HG03280 (cell line): ENCODE results near the gene PPFIA2.

ENCODE experiments used
- ATAC-seq: cut with Tn5 transposase; IDR thresholded peaks from one replicate; pipeline ENCODE4 v1.9.1; 2021; ENCODE audit warnings: mild to moderate bottlenecking, moderate library complexity; ENCODE audit not compliant: unreplicated experiment

Gene PPFIA2

GRCh38 chr12:81759190-81760051, at the start of gene PPFIA2:
Gene PPFIA2, minus strand, starts transcription at chr12:81759350.
- ATAC-seq = no peak

GRCh38 chr12:81800298-81801148, 41.4 kb upstream of the PPFIA2 start:
- no peak for ATAC-seq

GRCh38 chr12:81798294-81798693, 39.1 kb upstream of the PPFIA2 start:
- no peak for ATAC-seq

GRCh38 chr12:81797100-81797499, 38.0 kb upstream of the PPFIA2 start:
- no peak for ATAC-seq

- ATAC-seq = no peak
Measured at GRCh38 chr12:81792666-81793065, 33.5 kb upstream of the PPFIA2 start.

GRCh38 chr12:81779216-81779615, 20.1 kb upstream of the PPFIA2 start:
- no peak for ATAC-seq

GRCh38 chr12:81778719-81779118, 19.6 kb upstream of the PPFIA2 start:
- ATAC-seq = no peak

GRCh38 chr12:81758421-81759189, 545 bp downstream of the PPFIA2 start:
- ATAC-seq = no peak

- no peak for ATAC-seq
Measured at GRCh38 chr12:81757731-81758365, 1.3 kb downstream of the PPFIA2 start.

- no peak for ATAC-seq
Measured at GRCh38 chr12:81729781-81730180, 29.4 kb downstream of the PPFIA2 start.

- no peak for ATAC-seq
Measured at GRCh38 chr12:81727391-81727790, 31.8 kb downstream of the PPFIA2 start.

GRCh38 chr12:81726634-81727033, 32.5 kb downstream of the PPFIA2 start:
- no peak for ATAC-seq

- no peak for ATAC-seq
Measured at GRCh38 chr12:81723361-81723760, 35.8 kb downstream of the PPFIA2 start.

- ATAC-seq = no peak
Measured at GRCh38 chr12:81722004-81722403, 37.1 kb downstream of the PPFIA2 start.

- ATAC-seq = no peak
Measured at GRCh38 chr12:81718616-81719015, 40.5 kb downstream of the PPFIA2 start.

GRCh38 chr12:81712536-81712935, 46.6 kb downstream of the PPFIA2 start:
- ATAC-seq = no peak

- ATAC-seq = no peak
Measured at GRCh38 chr12:81705586-81705985, 53.6 kb downstream of the PPFIA2 start.

- ATAC-seq = no peak
Measured at GRCh38 chr12:81699551-81699950, 59.6 kb downstream of the PPFIA2 start.

GRCh38 chr12:81692008-81692407, 67.1 kb downstream of the PPFIA2 start:
- ATAC-seq = no peak

GRCh38 chr12:81683881-81684280, 75.3 kb downstream of the PPFIA2 start:
- no peak for ATAC-seq

GRCh38 chr12:81679614-81680013, 79.5 kb downstream of the PPFIA2 start:
- no peak for ATAC-seq
